Spinal cord (tissue), 10 donors: ENCODE measurements around the gene FHL1. TPM values are rescaled to one million over a fixed set of nuclear protein-coding genes. Genes with fewer than 3 reads are reported as not detected.
"Not testable (repeated sequence)": the region's sequence is repeated elsewhere in the genome, so short reads cannot be mapped to it uniquely, and the experiment has no call there.

ENCODE experiments used
- DNase-seq, 6 donors: peaks; one replicate each; pipeline versions ENCODE4 v3.0.0 to v3.0.0-alpha.2; 2013 to 2015; ENCODE audit warnings: low spot score in 6 of 6, low read depth in 4 of 6
- H3K27ac ChIP-seq: one replicate; pipeline ENCODE4 v1.5.1; 2013; ENCODE audit warnings: low read depth, low read length, control low read depth
- H3K27me3 ChIP-seq: one replicate; pipeline ENCODE4 v1.6.1; 2013; ENCODE audit warnings: low read length; ENCODE audit not compliant: control insufficient read depth, insufficient read depth
- H3K36me3 ChIP-seq: one replicate; pipeline ENCODE4 v1.6.1; 2013; ENCODE audit warnings: low read length; ENCODE audit not compliant: control insufficient read depth, insufficient read depth
- H3K4me1 ChIP-seq: one replicate; pipeline ENCODE4 v1.6.1; 2013; ENCODE audit warnings: low read length; ENCODE audit not compliant: control insufficient read depth, insufficient read depth
- H3K4me3 ChIP-seq: one replicate; pipeline ENCODE4 v1.5.1; 2013; ENCODE audit warnings: low read depth, low read length, control low read depth
- H3K9me3 ChIP-seq: one replicate; pipeline ENCODE4 v1.6.1; 2013; ENCODE audit warnings: low read length; ENCODE audit not compliant: control insufficient read depth, insufficient read depth
- WGBS: methylation state at CpG from one replicate; pipeline ENCODE4 v1.1.5; 2013; ENCODE audit warnings: missing lambda C conversion rate; ENCODE audit not compliant: insufficient coverage; 5-methylcytosine and 5-hydroxymethylcytosine counted together
- polyA plus RNA-seq, 2 donors: library from polyadenylated mRNA; unstranded; fragments of 120-200 nt; gene quantifications; one replicate each; pipeline ENCODE4 v1.2.1, GENCODE V29; 2013; ENCODE audit not compliant: insufficient read length in 2 of 2
- total RNA-seq, 2 donors: library from RNA; depleted of rRNA in 1 of 2; stranded (reverse); fragments of 120-200 nt in 1 of 2; fragments of >200 nt in 1 of 2; gene quantifications; one replicate each; pipeline versions ENCODE4 v1.2.3 to v1.2.4, GENCODE V29; 2013 to 2014
- donor health status: healthy.

Gene FHL1
- total and polyA plus RNA-seq, 4 donors, result 178 to 429 (median 281) TPM

DNA sequence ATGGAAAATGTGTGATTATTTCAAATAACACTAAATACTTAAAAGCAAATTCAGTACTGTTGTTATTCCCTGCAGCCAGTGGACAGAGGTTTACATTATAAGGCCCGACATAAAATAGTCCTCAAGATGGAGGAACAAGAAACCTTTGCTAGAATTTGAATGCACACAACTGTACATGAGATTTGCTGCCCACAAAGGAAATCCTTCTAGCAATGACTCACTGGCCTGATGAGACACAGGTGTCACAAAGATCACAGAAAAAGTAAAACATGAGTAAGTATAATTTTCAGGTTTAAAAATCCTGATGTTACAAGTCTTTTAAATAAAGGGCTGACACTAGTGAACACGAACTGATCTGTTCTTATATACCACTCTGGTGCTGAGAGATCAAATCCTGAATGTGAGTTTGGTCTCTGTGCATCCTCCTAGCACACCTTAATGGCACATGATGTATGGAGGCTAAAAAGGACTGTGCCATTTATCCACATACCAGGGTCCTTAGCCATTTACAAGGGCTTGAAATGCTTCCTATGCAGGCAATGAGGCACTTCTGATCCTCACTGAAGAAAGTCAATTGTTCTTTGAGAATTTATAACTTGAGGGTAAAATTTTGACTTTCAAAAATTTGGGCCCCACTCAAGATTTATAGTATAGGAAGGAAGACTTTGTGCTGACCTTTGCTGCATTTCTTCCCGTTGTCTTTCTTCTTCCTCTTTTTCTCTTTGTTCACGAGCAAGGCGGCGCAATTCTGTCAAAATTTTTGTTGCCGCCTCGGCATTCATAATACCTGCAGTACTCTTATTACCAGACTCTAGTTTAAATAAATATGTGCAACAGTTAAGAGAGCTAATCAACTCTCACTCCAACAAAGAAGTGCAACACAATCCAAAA, 80.9 kb downstream of the FHL1 start:
- H3K4me1 ChIP-seq, result no peaks in the 10 kb centered on the region
- H3K4me3 ChIP-seq, result no peak overlapping the region
- no peak for DNase-seq
- H3K27me3 ChIP-seq, result peaks cover 5% of the 10 kb centered on the region
- H3K36me3 ChIP-seq, result peaks cover 5% of the 10 kb centered on the region
- WGBS, result 80% methylated on average over 2 of the region's 8 CpGs
- no peak overlapping the region for H3K27ac ChIP-seq
- no peaks in the 10 kb centered on the region for H3K9me3 ChIP-seq

DNA sequence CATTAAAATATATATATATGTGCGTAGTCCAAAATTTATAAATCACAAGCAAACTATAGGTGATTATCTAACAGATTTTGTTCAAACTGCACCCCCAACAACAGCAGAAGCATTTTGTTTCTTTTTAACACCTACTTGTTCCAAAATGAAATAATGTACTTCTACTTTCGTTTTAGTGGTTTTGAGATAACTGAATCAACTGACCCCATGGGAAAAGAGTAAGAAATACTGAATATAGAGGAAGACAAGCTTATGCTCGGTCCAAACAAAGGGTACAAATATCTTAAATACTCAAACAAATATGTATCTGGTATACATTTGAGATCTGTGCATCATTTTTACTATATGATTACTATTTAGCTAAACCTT, 81.5 kb downstream of the FHL1 start:
- H3K27ac ChIP-seq, result no peak overlapping the region
- whole genome bisulfite sequencing, result no CpG with 5 or more reads among the region's 3 CpGs
- no peaks in the 10 kb centered on the region for H3K4me1 ChIP-seq
- no peak for DNase-seq
- H3K4me3 ChIP-seq, result no peak overlapping the region
- no peaks in the 10 kb centered on the region for H3K9me3 ChIP-seq
- peaks cover 5% of the 10 kb centered on the region for H3K27me3 ChIP-seq
- H3K36me3 ChIP-seq, result peaks cover 5% of the 10 kb centered on the region

DNA sequence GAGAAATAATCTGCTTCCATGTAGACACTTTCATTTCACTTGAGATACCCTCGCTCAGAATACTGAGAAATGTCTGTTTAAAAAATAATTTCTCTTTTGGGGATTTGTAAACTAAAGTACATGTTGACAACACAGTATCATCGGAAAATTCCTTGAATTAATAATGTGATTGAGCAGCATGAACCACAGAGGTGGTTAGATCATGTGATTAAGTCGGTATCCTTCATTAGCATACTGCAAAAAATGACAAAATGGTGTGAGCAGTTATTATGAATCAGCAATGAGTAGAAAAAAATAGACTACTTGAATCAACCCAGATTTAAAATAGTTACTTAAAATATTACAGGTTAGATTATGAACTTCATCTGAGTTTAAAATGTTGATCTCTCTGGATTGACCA, 89.7 kb downstream of the FHL1 start:
- WGBS, result no CpG with 5 or more reads among the region's 3 CpGs
- H3K27ac ChIP-seq, result no peak overlapping the region
- DNase-seq, result no peak
- no peaks in the 10 kb centered on the region for H3K4me1 ChIP-seq
- H3K36me3 ChIP-seq, result no peaks in the 10 kb centered on the region
- no peak overlapping the region for H3K4me3 ChIP-seq
- no peaks in the 10 kb centered on the region for H3K27me3 ChIP-seq
- no peaks in the 10 kb centered on the region for H3K9me3 ChIP-seq

DNA sequence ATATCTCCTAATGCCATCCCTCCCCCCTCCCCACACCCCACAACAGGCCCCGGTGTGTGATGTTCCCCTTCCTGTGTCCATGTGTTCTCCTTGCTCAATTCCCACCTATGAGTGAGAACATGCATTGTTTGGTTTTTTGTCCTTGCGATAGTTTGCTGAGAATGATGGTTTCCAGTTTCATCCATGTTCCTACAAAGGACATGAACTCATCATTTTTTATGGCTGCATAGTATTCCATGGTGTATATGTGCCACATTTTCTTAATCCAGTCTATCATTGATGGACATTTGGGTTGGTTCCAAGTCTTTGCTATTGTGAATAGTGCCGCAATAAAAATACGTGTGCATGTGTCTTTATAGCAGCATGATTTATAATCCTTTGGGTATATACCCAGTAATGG, 90.5 kb downstream of the FHL1 start:
- H3K4me3 ChIP-seq, H3K27ac ChIP-seq, H3K36me3 ChIP-seq, DNase-seq, H3K4me1 ChIP-seq, H3K27me3 ChIP-seq, H3K9me3 ChIP-seq: not testable (repeated sequence)
- no CpG with 5 or more reads among the region's 4 CpGs for WGBS

DNA sequence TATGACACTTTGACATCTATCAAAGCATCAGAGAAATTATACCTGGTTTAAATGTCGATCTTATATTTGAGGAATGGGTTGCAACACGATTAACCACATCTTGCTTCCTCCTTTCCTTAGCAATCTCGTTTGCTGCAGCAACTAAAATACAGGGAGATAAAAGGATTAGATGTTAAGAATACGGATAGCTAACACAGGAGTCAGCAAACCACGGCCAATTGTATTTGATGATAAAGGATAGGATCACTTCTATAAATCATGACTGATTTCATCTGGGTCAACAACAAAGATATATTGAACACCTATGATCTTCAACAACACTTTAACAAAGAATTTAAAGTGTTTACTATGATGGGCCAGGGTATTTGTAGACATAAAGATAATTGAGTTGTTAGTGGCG, 98.9 kb downstream of the FHL1 start:
- Histone ChIP-seq H3K9me3 (no peaks in the 10 kb centered on the region), H3K27ac (no peak overlapping the region), H3K36me3 (no peaks in the 10 kb centered on the region), H3K4me3 (no peak overlapping the region), H3K4me1 (no peaks in the 10 kb centered on the region), H3K27me3 (no peaks in the 10 kb centered on the region)
- WGBS, result no CpG with 5 or more reads among the region's 6 CpGs
- DNase-seq, result no peak

DNA sequence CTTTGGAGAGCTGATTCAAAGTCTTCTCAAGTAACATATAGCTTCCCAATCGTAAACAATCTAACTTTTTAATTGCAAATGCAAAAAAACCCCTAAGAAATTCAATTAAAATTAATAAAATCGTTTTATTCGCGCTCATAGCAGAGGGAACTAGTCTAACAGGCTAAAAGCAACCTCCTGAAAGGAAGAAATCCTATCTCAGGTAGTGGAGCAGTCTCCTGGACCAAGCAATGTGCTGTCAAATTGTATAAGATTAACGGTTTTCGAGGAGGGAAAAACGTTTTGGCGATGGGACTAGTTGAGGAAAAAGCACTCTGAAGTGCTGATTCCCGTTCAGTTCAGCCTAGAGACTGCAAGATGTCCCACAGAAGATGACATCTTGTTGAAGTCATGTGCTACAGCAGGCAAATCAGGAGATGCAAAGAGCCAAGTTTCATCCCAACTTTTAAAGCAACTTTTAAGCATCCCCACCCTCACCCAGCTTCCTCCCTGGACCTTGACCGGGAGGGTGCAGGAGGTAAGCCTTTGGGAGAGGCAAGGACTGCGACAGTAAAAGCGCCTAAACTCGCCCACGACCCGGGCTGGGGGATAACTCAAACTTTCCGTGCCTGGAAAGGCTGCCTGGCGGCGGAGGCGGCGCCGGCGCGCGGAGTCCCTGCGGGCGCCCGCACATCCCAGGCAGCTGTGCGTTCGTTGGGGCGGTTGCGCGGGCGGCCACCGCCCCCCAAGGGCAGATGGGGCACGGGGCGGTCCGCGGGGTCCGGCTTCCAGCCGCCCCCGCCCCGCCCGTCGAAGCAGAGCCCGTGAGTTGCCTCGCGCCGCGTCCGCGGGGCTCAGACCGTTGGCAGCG, 103.1 kb downstream of the FHL1 start:
- 17% methylated on average over 50 of the region's 53 CpGs for WGBS
- Histone ChIP-seq H3K4me3 (peak overlapping the region; percentile 56), H3K27ac (no peak overlapping the region), H3K36me3 (no peaks in the 10 kb centered on the region), H3K27me3 (no peaks in the 10 kb centered on the region), H3K4me1 (no peaks in the 10 kb centered on the region), H3K9me3 (peaks cover 2% of the 10 kb centered on the region)
- peak in 1 of 6 donors; percentile 17 for DNase-seq

DNA sequence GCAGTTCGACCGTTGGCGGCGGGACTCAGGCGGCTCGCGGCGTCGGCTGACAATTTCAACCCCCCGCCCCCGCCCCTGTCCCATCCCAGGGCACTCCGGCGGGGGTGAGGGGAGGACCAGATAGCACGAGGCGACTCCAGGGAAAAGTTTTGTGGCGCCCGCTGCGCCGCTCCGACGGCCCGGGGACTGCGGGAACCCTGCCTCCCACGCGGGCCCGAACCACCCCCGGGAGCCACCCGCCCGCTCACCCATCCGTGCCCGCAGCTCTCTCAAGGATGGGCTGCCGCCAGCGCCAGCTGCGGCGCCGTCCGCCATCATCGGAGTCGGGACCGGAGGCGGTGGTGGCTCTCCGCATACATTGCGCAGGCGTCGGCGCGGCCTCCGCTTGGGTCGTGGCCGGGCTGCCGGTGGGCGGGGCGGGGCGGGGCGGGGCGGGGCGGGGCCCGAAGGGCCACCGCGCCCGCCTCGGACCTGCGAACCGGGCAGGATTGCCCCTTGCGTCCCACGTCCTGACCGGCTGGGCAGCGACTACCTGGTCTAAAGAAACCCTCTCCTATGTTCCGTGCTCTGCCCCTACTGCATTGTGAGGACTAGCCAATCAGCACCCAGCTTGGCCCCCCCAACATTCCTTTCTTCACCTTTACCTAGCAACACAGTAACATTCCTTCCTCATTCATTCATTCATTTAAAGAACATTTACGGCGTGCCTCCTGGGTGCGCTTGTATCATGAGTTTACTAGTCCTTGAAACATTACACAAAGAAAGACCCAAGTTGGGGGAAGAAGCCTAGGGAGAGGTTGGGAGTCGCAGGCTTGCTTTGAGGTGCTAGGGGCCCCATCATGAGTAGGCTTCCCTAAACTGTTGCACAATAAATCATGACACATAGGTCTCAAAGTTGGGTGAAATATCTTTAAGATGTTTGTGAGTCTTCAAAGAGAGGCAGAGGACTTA, 104.0 kb downstream of the FHL1 start, which contains the start of gene MAP7D3:
TSS of gene MAP7D3 (minus strand) at position 360 of the 951 bp plus-strand sequence. CDS start at position 318, 42 bp downstream.
- Histone ChIP-seq H3K27ac (no peak within 1 kb of the TSS), H3K27me3 (no peaks in the 10 kb centered on the region), H3K4me3 (peak within 1 kb of the TSS; percentile 56), H3K4me1 (no peaks in the 10 kb centered on the region), H3K36me3 (no peaks in the 10 kb centered on the region), H3K9me3 (peaks cover 2% of the 10 kb centered on the region)
- peak in 3 of 6 donors; percentile 24 to 78 (median 69) for DNase-seq
- 18% methylated on average over 69 of the region's 73 CpGs for WGBS

DNA sequence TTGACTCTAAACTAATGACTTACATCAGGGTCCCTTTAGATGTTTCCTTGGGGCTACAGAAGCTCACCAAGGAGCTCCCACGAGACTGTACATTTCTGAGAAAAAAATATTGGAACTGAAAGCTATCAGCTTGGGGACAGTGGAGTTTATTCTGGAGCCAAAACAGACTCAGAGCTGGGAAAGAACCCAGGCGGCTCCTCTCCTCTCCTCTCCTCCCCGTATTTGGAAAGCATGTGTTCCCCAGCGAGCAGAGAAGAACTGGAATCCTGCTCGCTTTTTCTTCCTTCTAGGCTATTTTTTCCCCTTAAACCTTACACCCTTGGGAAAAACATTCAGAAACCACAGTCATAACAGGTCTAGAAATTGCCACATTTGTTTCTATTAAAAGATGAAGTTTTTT, 108.2 kb downstream of the FHL1 start:
- H3K4me3 ChIP-seq, result no peak overlapping the region
- peaks cover 3% of the 10 kb centered on the region for H3K27me3 ChIP-seq
- WGBS, result no CpG with 5 or more reads among the region's 5 CpGs
- H3K36me3 ChIP-seq, result no peaks in the 10 kb centered on the region
- no peak overlapping the region for H3K27ac ChIP-seq
- DNase-seq, result no peak
- peaks cover 2% of the 10 kb centered on the region for H3K9me3 ChIP-seq
- H3K4me1 ChIP-seq, result no peaks in the 10 kb centered on the region

DNA sequence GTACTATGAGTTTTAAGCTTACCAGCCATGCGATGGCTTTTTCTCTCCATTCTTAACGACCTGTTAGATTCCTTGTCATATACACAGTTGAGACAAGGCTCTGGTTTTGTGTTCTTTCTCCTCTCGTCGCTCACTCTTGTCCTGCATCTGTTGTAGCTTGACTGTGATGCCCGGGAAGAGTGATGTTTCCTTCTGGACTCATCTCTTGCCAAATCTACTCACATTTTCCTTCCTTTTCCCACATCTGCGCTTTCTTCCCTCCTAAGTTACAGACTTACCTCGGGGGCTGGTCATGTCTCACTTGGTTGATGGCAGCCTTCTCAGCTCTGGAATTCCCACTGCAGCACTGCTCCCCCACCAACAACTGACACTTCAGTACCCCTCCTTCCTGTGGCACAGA, 108.7 kb downstream of the FHL1 start:
- DNase-seq, result no peak
- H3K36me3 ChIP-seq, result no peaks in the 10 kb centered on the region
- H3K9me3 ChIP-seq, result peaks cover 2% of the 10 kb centered on the region
- H3K27ac ChIP-seq, result no peak overlapping the region
- H3K27me3 ChIP-seq, result peaks cover 3% of the 10 kb centered on the region
- no peak overlapping the region for H3K4me3 ChIP-seq
- WGBS, result 44% methylated on average over 5 of the region's 7 CpGs
- no peaks in the 10 kb centered on the region for H3K4me1 ChIP-seq
